Inflammatory macrophage (primary cell): ENCODE data around the gene FAT2.

Source experiments
- DNase-seq, 2 donors: peaks; one replicate each; pipeline ENCODE4 v3.0.0-alpha.2; 2020 to 2022
- total RNA-seq, 18 experiments: gene quantifications; one replicate each; lab custom pipeline; 2026; ENCODE audit warnings: mixed read lengths in 6 of 18, inconsistent platforms in 2 of 18; lab: John Stamatoyannopoulos, UW

The FAT2 gene, protein sequence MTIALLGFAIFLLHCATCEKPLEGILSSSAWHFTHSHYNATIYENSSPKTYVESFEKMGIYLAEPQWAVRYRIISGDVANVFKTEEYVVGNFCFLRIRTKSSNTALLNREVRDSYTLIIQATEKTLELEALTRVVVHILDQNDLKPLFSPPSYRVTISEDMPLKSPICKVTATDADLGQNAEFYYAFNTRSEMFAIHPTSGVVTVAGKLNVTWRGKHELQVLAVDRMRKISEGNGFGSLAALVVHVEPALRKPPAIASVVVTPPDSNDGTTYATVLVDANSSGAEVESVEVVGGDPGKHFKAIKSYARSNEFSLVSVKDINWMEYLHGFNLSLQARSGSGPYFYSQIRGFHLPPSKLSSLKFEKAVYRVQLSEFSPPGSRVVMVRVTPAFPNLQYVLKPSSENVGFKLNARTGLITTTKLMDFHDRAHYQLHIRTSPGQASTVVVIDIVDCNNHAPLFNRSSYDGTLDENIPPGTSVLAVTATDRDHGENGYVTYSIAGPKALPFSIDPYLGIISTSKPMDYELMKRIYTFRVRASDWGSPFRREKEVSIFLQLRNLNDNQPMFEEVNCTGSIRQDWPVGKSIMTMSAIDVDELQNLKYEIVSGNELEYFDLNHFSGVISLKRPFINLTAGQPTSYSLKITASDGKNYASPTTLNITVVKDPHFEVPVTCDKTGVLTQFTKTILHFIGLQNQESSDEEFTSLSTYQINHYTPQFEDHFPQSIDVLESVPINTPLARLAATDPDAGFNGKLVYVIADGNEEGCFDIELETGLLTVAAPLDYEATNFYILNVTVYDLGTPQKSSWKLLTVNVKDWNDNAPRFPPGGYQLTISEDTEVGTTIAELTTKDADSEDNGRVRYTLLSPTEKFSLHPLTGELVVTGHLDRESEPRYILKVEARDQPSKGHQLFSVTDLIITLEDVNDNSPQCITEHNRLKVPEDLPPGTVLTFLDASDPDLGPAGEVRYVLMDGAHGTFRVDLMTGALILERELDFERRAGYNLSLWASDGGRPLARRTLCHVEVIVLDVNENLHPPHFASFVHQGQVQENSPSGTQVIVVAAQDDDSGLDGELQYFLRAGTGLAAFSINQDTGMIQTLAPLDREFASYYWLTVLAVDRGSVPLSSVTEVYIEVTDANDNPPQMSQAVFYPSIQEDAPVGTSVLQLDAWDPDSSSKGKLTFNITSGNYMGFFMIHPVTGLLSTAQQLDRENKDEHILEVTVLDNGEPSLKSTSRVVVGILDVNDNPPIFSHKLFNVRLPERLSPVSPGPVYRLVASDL (N-terminal part only)
- 0.95 to 4.2 (median 2.0) reads per million in 18 experiments for total RNA-seq

DNA sequence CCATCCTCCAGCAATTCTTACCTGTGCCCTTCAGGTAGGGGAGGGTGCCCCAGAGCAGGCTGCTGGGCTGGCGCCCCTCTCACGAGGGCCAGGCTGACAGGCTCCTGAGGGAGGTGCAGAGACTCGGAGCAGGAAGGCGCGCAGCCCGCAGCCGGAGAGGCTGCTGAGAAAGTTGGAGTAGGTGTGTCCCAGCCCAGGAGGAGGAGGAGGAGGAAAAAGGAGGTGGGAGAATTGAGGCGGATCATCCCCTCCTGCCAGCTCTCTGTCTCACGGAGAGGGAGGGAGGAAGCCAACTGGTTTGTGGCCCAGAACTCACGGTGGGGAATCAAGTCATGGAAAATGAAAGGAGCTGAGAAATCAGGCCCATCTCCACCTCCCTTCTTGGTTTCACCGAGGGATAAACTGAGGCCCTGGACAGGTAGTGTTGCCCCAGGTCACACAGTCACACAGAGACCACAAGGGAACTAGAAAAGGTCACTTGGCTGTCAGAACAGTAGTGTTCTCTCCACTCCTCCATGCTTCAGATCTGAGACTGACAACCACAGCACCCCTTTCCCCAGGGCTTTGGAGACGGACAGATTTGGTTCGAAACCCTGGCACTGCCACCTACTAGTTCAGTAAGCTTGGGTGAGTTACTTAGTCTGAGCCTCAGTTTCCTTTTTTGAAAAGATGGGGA lies at the start of gene FAT2:
FAT2 (minus strand) TSS at position 188 of the 676 bp plus-strand sequence. CDS start 22,400 bp downstream, outside the sequence.
- DNase-seq, result no peak

DNA sequence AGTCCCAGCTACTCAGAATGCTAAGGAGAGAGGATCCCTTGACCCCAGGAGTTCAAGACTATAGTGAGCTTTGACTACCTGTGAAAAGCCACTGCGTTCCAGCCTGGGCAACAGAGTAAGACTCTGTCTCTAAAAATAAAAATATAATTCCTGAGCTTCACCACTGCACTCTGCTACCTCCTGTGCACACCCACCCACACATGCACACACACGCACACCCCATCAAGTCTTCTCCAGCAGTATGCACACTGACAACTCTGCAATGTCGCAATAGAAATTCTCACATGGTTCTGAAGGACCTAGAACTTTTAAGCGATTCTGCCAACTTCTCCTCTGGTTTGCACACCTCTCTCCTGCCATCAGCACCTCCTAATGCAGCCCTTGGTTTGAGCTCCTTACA lies 47.5 kb upstream of the FAT2 start:
- DNase-seq, result no peak

DNA sequence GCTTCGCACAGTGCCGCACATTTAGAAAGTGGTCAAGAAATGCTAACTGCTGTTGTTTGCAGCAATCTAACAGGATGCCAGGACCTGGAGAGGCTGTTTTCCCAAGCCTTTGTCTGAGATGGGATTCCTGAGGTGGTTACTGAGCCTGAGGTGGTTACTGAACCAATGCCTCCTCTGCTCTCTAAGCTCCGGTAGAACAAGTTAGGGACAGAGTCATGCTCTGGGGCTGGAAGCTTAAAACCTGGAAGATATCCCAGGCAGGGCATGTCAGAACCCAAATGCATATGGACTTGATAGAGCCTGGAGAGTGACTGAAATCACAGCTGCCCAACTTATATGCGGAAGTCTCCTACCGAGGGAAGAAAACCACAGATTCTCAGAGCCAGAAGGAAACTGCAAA lies 46.5 kb upstream of the FAT2 start:
- DNase-seq, result no peak

DNA sequence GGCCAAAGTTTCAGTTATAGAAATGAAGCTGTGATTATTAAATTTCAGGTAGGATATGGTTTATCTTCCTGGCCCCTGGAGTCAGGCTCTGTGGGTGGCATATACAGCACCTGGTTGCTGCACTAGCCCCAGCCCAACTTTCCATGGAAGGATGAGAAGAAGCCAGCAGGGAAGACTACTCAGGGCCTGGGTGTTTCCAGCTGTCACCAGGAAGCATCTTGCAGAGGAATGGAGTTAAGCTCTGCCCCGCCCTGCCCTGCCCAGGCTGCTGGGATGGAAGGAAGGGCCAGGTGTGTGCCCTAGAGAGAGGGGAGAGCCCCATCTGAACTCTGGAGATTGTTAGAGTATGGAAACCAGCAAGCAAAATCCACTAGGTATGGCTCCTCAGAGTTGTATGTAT lies 42.8 kb upstream of the FAT2 start:
- no peak for DNase-seq

DNA sequence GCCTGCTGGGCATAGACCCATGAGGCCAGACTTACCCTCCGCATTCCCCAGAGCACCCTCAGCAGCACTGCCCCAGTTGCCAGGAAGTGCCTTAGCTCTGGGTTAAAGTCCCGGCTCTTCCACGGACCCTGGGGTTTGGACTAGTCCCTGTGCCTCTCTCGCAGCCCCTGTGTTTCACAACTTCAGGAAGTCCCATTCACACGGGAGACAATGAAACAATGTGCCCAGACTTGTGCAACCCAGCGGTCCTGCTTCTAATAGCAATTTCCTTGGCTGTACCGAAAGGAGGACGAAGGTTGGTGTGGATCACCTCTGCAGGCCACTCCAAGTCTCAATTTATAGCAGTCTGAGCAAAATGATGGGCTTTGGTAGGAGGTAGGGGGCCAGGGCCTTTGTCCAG lies 41.8 kb upstream of the FAT2 start:
- DNase-seq, result no peak

DNA sequence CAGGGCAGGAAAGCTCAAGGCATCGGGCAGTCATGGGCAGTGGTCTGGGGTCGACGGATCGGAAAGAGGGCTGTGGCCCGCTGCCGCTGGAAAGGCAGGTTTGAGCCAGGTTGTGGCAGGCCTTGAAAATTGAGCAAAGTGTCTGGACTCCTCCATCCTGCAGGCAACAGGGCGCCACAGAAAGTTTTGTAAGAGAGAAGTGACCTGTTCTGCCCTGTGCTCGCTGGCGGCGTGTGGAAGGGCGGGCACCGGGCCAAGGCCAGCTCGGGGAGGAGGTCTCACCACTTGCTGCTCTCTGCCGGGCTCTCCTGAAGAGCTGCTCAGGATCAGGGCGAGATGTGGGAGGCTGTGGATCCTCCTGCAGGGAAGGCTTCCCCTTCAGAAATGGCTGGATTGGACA lies 41.4 kb upstream of the FAT2 start:
- DNase-seq, result no peak

DNA sequence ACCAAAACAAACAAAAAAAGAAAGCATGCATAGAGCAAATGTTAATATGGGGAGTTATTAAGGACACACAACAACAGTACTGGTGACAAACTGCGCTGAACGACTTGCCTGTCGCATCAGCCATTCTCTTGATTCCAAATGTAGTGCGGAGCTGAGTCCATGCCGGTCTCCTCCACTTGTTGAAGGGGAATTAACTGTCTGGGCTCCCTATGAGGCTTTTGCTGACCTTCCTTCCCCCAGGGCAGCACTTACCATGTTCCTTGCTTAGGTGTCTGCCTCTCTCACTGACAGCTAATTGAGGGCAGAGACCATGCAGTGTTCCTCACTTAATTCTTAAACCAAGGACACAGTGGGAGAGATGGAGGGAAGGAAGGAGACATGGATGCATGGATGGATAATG lies 40.8 kb upstream of the FAT2 start:
- DNase-seq, result no peak

DNA sequence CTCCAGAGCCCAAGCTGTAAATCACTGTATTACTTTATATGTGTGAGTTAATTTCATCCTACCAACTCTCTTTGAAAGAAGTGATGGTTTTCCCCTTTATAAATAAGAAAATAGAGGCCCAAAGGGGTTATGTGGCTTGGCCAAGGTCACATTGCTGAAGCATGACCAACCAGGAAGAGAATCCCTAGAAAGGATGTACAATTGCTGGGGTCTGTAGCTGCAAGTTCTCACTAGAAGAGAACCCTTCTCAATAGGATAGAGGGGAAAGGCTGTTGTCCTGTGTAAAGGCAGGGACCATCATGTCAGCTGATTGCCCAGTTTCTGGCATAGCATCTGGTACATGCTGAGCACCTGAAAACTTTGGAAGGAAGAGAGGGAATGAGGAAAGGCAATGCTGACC lies 39.0 kb upstream of the FAT2 start:
- no peak for DNase-seq

DNA sequence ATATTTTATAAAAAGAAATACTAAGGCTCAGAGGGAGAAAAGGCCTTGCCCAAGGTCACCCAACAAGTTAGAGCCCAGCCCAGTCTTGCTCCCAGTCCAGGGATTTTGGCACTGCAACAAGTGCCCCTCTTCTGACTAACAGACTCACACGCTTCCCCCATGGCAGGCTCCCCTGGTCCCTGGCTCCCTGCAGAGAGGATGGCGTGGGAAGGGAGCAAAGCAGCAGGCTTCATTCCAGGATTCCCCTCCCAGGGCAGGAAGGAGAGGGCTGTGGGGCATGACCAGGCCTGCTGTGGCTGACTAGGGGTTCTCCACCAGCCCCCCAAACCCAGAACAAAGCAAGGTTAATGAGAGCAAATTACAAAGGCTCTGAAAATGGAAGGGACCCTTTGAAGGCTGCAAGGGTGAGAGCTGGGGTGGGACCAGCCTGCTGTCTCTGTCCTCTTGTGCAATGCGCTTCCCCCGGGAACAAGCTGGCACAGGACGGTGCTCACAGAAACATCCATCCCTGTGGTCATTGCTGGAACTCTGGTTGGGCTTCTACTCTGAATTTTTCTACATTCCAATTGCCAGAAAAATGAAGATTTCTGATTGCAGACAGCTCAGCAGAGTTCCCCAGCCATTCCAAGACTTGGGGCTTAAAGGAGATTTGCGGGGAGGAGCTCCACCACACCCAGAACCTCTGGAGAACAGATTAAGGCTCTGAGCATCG lies 37.1 kb upstream of the FAT2 start:
- DNase-seq, result no peak

DNA sequence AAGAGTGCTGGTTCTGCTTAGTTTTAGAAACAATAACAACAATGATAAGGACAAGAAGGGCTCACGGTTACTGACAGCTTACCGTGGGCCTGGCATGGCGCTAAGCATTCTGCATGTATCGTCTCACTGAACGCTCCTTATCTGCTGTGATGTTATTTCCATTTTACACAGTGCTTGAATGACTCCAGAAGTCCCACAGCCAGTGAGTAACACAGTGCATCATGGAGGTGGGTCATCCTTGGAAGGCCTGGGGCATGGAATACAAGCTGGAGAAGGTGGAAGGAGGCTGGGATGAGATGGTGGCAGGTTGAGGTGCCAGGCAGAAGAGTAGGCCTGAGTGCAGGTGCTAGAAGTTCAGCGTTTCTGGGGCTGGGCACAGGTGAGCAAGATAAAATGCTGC lies 36.5 kb upstream of the FAT2 start:
- DNase-seq, result no peak

DNA sequence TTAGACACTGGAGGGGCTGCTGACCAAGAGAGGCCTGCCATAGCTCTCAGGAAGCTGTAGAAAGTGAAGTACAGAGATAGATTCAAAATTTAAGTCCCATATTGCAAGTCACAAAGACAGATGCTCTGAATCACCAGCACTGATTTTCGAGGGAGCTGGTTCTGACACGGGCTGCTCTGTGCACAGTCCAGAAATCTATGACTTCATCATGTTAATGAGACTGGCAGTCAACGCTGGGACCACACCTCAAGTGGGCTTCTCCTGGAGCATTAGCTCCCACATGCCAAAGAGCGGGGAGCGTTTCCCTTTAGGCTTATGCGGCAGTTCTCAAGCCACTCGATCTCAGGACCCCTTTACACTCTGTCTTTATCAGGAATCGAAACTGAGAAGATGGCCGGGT lies 34.2 kb upstream of the FAT2 start:
- no peak for DNase-seq

DNA sequence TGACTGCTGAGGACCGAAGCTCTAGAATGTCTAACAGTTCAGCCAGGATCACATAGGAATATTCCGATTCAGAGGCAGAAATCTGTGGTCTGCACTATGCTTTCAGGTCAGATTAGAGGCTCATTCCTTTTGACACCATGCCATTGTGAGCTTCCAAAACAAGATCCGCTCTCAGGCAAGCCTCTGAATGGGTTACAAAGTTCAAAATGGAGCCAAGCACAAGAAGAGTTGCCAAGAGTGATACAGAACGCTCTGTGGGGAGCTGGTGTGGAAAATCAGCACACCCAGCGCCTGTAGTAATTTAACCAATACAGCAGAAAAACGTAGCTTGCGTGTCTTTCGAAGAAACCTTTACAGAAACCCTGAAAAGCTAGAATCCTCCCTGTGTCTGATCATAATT lies 33.3 kb upstream of the FAT2 start:
- DNase-seq, result no peak

DNA sequence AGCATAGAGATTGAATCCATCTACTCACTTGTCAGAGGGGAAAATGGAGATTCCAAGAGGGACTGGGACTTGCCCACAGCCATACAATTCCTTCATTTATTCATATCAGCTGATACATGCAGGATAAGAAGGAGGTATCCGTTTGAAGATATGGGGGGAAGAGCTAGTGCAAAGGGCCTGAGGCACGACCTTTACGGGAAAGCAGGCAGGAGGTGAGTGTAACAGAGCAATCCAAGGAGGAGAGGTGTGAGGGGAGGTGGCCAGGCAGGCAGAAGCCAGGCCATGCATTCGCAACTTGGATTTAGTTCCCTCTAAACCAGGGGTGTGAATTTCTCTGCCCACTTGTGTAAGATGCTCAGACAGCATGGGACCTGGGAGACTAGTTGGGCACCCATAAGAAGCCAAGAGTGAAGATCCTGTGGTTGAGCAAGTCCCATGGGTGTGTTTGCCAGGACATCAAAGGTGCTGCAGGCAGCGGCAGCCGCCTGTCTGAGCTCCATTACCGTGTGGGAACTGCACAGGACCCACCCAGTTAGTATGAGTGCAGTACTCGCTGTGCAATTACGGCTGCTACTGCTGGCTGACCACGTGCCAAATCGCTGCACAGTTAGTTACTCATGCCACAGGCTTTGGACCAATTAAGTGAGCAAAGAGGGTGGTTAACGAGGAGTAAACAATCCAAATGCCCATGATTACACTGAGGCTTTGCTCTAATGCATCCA lies 31.4 kb upstream of the FAT2 start:
- DNase-seq, result no peak

DNA sequence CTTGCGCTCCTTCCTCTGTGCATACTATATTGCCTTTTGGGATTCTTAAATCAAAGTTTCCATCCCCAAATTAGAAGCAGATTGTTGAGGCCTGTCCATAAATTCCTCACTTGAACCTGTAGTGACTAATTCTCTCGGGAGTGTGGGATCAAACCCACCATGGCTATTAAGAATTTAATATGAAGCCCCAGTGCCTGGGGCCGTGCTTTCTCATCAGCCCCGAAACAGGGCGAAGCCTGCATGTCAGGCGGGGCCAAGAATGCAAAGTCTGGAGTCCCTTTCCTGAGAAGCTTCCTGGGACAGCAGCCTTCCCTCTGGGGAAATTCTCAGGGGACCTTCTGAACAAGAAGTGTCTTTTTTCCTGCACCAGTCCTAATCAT lies 29.3 kb upstream of the FAT2 start:
- no peak for DNase-seq

DNA sequence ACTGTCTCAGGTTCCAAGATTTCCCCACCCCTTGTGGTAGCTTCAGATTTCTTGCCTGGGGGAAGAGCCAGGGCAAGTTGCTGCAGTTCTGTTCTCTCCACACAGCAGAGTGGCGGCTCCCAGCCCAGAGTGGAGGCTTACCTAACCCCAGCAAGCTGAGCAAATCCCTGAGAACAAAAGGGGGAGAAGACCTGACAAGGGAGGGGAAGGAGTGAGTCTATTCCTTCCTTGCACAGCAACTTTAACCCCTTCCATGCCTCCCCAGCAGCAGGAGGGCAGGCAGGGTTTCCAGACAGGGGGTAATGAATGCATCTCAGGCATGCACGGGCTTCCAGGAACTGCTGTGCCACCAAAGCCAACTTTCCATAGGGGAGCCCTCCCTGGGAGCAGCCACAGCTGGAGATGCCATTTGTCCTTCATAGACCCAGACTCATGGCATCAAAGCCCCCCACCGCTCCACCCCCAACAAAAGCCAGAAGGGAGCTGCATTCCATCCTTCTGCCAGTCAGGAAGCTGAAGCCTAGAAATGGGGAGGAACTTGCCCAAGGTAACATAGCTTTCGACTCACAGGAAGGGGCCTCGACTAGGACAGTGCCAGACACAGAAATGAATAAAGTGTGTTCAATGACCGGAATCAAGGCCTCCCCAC lies 28.8 kb upstream of the FAT2 start:
- DNase-seq, result no peak

DNA sequence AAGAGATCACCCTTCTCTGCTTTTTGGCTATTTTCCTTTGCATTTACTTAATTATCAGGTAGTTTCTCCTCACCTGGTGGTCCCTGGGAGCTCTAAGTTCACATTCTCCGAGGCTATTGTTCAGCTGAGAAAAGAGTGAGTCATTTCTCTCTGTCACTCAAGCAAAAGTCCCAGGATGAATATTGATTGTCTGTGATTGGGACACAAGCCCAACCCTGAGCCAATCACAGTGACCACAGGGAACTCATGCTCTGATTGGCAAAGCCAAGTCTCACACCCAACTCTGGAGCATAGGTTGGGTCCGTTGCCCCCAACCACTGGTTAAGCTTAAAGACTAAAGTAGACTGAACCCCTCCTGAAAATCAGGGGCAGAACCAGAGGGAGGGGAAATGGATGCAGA lies 27.8 kb upstream of the FAT2 start:
- no peak for DNase-seq

DNA sequence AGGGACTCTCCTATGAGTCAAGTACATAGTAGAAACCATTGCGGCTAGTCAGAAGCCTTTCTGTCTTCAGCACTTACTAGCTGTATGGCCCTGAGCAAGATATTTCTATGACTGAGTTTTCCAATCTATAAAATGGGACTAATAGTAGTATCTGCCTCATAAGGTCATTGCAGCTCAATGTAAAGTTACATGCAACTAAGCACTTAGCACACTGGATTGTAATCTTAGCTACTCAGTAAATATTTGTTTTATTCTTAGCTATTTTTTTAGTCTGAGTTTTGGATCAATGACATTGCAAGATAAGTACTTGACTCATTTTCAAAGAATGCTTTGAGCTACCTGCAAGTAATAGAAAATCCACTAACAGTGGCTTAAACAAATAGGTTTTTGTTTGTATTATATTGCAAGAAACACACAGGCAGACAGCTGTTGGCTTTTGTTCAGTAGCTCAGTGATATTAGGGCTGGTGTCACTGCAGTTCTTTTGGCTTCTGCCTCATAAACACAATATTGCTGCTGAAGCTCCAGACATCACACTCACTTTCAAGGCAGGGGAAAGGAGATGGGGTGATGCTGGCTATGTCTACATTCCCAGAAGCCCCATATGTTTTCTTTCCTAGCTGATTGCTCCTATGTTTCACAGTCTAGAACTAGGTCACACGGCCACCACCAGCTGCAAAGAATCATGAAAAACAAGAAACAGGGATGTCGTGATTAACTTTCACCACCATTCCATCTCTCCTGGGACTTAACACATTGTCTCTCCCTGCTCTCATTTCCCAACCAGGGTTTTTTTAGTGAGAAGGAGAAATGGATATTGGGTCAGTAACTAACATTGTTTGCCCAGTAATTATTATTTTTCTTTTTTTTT lies 26.9 kb upstream of the FAT2 start:
- no peak for DNase-seq

DNA sequence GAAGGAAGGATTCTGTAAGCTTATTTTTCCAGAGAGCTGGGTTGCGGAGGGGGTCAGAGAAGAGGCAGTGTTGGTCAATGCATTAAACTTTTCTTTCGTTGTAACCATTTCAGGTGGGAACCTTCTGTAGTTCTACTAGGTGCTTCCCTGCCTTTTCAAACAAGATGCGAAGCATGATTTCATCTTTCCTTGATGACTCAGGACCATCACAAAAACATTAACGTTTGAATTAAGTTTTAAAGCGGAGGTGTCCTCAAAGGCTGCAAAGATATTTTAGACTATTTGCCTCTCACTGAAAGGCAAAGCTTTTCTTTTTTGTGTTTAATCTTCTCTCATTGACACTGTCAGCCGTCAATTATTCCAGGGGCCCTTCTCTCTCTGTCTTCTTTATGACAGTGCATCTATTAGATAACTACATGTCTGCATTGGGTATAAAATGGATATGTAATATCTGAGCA lies 26.3 kb upstream of the FAT2 start:
- DNase-seq, result no peak

DNA sequence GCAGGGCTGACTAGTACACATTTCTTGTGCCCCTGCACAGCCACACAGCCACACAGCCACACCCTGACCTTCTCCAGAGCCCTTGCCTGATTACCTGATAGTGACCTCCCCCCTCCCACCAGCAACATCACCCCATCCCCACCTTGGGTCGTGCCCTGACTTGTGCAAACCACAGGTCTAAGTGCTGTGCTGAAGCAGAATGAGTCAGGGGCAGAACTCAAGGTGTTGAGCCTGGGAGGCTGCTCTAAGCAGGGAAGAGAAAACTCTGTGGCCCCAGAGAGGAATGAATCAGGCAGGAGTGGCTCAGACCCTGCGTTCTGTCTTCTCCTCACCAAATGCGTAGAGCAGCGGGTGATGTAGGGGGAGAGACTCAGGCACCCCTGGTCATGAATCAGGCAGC lies 24.3 kb upstream of the FAT2 start:
- DNase-seq, result no peak
